Measurements from ENCODE around the gene PRPF40B.

PRPF40B gene

DNA sequence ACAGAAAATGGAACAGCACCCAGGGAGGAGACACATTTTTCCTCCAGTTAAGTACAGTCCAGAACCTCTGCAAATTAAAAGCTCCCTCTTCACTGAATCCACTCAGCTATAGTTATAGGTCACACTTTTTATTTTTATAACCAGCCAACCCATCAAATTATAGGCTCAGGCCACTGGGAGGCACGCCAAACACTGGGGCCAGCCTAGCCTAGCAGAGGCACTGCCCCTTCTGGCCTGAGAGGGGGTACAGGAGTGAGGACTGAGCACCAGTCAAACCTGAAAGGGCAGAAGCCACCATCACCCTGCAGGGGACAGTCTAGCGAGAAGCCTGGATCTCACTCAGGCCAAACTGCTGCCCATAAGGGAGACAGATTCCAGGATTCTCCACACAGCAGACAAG, 64.6 kb downstream of the PRPF40B start:
- no peak for DNase-seq (ENCODE audit: low spot score)

DNA sequence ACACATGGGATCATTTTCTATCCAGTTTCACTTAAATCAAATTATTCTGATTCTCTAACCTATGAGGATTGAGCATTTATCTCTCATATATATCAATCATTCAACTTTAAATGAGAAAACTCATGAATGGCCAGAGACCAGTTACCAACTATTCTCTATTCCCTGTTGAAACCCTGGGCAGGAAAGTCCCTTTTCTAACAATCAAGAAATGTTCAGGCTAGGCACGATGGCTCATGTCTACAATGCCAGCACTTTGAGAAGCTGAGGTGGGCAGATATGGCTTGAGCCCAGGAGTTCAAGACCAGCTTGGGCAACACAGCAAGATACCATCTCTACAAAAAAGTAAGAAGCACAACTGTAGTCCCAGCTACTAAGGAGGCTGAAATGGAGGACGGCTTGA, 65.9 kb downstream of the PRPF40B start:
- no peak for DNase-seq (ENCODE audit: low spot score)

DNA sequence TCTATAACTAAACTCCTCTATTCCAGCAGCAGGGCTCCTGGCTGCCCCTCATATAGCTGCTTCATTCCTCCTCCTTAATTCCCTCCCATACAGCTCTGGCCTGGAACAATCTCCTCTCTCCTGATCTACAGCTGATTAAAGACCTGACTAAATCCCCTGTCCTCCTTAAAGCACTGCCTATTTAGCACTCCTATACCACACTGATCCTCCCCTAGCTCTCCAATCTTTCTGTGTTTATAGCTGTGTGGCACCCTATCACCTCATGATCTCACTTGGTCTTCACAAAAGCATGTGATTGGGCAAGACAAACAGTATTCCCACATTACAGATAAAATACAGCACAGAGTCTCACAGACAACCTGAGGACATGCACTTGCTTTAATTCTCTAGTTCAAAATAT, 66.4 kb downstream of the PRPF40B start:
- no peak for DNase-seq (ENCODE audit: low spot score)

DNA sequence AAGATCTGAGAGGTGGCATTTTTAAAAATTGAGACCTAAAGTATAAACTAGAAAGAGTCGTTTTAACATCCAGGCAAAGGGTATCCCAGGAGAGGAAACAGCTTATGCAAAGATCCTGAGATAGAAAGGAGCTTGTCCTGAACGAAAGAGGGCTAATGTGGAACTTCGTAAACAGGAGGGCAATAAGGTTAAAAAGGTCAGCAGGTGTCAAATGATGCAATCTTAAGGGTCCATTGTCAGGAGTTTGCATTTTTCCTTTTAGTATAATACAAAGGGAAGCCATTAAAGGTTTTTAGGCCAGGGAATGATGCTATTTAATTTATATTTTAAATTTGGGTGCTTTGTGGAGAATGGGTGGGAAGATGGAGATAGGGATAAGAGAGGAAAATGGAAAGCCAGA, 69.5 kb downstream of the PRPF40B start:
- DNase-seq (ENCODE audit: low spot score): no peak

DNA sequence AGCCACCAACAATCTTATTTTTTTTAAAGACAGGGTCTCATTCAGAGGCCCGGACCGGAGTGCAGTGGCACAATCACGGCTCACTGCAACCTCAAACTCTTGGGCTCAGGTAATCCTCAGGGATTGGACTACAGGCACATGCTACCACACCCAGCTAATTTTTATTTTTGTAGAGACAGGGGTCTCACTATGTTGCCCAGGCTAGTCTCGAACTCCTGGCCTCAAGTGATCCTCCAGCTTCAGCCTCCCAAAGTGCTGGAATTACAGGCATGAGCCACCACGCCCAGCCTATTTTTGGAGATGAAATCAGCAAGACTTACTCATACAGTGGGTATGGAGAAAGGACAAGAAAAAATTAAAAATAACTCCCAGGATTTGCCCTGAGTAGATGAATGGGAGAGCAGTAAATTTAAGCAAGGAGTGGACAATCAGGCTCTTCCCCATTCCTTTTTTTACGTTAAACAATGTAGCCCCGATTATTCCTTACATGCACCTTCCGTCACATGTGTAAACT, 70.6 kb downstream of the PRPF40B start:
- no peak for DNase-seq (ENCODE audit: low spot score)
